ENCODE results near the gene WDR27.

DNA sequence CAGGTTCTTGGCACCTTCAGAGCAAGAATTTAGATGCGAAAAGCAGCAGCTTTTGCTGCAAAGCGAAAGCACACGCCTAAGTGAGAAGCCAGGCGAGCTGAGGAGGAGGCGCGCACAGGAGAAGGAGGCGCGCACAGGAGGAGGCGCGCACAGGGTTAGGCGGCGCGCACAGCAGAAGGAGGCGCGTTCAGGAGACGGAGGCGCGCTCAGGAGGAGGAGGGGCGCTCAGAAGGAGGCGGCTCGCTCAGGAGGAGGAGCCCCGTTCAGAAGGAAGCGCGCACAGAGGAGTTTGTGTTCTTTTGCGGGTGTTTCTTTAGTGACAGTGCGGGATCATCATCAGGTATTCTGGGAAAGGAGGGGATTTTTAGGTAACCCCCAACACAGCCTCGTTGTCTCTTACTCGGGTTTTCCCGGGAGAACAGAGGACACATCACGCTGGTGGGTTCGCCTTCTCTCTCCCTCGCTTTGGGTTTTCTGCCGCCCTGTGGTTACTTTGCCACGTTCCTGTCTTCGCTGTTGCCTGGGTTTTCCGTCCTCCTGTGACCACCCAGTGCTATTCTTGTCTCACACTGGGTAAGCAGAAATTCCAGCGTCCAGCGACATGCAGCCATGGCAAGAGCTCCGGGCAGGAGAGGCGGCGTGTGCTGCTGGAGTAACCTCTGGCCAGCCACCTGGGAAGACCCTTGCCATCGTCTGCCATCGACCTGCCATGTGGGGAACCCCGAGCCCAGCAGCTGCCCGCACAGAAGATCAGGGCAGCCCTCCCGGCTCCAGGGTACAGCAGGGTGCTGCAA, 47.0 kb downstream of the WDR27 start:
- TF ChIP-seq, protein P1, sequence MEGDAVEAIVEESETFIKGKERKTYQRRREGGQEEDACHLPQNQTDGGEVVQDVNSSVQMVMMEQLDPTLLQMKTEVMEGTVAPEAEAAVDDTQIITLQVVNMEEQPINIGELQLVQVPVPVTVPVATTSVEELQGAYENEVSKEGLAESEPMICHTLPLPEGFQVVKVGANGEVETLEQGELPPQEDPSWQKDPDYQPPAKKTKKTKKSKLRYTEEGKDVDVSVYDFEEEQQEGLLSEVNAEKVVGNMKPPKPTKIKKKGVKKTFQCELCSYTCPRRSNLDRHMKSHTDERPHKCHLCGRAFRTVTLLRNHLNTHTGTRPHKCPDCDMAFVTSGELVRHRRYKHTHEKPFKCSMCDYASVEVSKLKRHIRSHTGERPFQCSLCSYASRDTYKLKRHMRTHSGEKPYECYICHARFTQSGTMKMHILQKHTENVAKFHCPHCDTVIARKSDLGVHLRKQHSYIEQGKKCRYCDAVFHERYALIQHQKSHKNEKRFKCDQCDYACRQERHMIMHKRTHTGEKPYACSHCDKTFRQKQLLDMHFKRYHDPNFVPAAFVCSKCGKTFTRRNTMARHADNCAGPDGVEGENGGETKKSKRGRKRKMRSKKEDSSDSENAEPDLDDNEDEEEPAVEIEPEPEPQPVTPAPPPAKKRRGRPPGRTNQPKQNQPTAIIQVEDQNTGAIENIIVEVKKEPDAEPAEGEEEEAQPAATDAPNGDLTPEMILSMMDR (IDR thresholded peaks at IDR 0.05 in 8 of 11, conservative IDR thresholded peaks at IDR 0.05 in 3 of 11) = peak in 9 of 11 experiments; percentile 13 to 49 (median 30)
- TF ChIP-seq POLR2A (IDR thresholded peaks at IDR 0.05) = no peak

Data from spleen (tissue), 7 donors.